K562 treated with DMSO at 1 percent for 12 hours (cell line): Measurements from ENCODE around the gene LDLRAD3. TPM values are rescaled to one million over a fixed set of nuclear protein-coding genes. Genes with fewer than 3 reads are reported as not detected.

Source experiments
- total RNA-seq: library from RNA; unstranded; fragments of 300-600 nt; gene quantifications from 2 replicates; pipeline ENCODE4 v1.2.3, GENCODE V29; 2022; ENCODE audit not compliant: insufficient read depth

Gene LDLRAD3, protein sequence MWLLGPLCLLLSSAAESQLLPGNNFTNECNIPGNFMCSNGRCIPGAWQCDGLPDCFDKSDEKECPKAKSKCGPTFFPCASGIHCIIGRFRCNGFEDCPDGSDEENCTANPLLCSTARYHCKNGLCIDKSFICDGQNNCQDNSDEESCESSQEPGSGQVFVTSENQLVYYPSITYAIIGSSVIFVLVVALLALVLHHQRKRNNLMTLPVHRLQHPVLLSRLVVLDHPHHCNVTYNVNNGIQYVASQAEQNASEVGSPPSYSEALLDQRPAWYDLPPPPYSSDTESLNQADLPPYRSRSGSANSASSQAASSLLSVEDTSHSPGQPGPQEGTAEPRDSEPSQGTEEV
- 0.27 and 1.9 TPM in 2 replicates for total RNA-seq

GRCh38 chr11:35943713-35944502 is at the start of gene LDLRAD3:
LDLRAD3 (plus strand) TSS chr11:35944062; CDS start chr11:35944099, 37 bp downstream.

